ENCODE measurements around the gene ASB15.
"Not testable (repeated sequence)": the region's sequence is repeated elsewhere in the genome, so short reads cannot be mapped to it uniquely, and the experiment has no call there.

Gene ASB15

GRCh38 chr7:123599766-123600165, 1.9 kb upstream of the ASB15 start:
- no peak for DNase-seq

- DNase-seq = no peak
These were observed 745 bp upstream of the ASB15 start for GRCh38 chr7:123600876-123601275.

- no peak for DNase-seq
These were observed 1.0 kb downstream of the ASB15 start for GRCh38 chr7:123602648-123603047.

- DNase-seq = no peak
These were observed 3.1 kb downstream of the ASB15 start for GRCh38 chr7:123604739-123605138.

- DNase-seq = no peak
These were observed 5.9 kb downstream of the ASB15 start for GRCh38 chr7:123607423-123607975.

GRCh38 chr7:123608991-123609882, 7.6 kb downstream of the ASB15 start:
- no peak for DNase-seq

- DNase-seq = no peak
These were observed 8.2 kb downstream of the ASB15 start for GRCh38 chr7:123609883-123610239.

GRCh38 chr7:123612024-123612423, 10.4 kb downstream of the ASB15 start:
- no peak for DNase-seq

- DNase-seq = no peak
These were observed 13.7 kb downstream of the ASB15 start for GRCh38 chr7:123615344-123615743.

- no peak for DNase-seq
These were observed 14.6 kb downstream of the ASB15 start for GRCh38 chr7:123616223-123616622.

- no peak for DNase-seq
These were observed 20.1 kb downstream of the ASB15 start for GRCh38 chr7:123621707-123622106.

GRCh38 chr7:123622660-123623386, 21.2 kb downstream of the ASB15 start:
- DNase-seq = no peak

GRCh38 chr7:123624527-123625183, 23.0 kb downstream of the ASB15 start:
- no peak for DNase-seq

GRCh38 chr7:123625254-123625653, 23.6 kb downstream of the ASB15 start:
- DNase-seq = no peak

GRCh38 chr7:123627851-123628250, 26.2 kb downstream of the ASB15 start:
- no peak for DNase-seq

GRCh38 chr7:123628829-123629228, 27.2 kb downstream of the ASB15 start:
- DNase-seq = no peak

- no peak for DNase-seq
These were observed 27.7 kb downstream of the ASB15 start for GRCh38 chr7:123629281-123629680.

- DNase-seq = no peak
These were observed 31.2 kb downstream of the ASB15 start for GRCh38 chr7:123632808-123633207.

- no peak for DNase-seq
These were observed 31.9 kb downstream of the ASB15 start for GRCh38 chr7:123633553-123633952.

GRCh38 chr7:123634011-123634573, 32.5 kb downstream of the ASB15 start:
- not testable (repeated sequence) for DNase-seq

- peak; percentile 28 to 57 for DNase-seq
These were observed 34.1 kb downstream of the ASB15 start for GRCh38 chr7:123635551-123636359.

- DNase-seq = no peak
These were observed 35.6 kb downstream of the ASB15 start for GRCh38 chr7:123637203-123637602.
